Ascending aorta (tissue), 2 donors: ENCODE measurements around the gene SS18. TPM values are rescaled to one million over a fixed set of nuclear protein-coding genes. Genes with fewer than 3 reads are reported as not detected.
"Not testable (repeated sequence)": the region's sequence is repeated elsewhere in the genome, so short reads cannot be mapped to it uniquely, and the experiment has no call there.

Experiments
- DNase-seq, 2 donors: peaks; one replicate each; pipeline ENCODE4 v3.0.0-alpha.2; 2019; ENCODE audit warnings: low spot score in 2 of 2
- H3K27ac ChIP-seq, 2 donors: fragments of 200-600 bp; sonication (generic); one replicate each; pipeline ENCODE4 v1.5.1; 2016 to 2017; ENCODE audit warnings: mild to moderate bottlenecking in 1 of 2
- H3K27me3 ChIP-seq: fragments of 200-600 bp; sonication (generic); one replicate; pipeline ENCODE4 v1.5.1; 2017
- H3K36me3 ChIP-seq, 2 donors: fragments of 200-600 bp; sonication (generic); one replicate each; pipeline ENCODE4 v1.5.1; 2016
- H3K4me1 ChIP-seq, 2 donors: fragments of 200-600 bp; sonication (generic); one replicate each; pipeline ENCODE4 v1.5.1; 2016 to 2017; ENCODE audit warnings: mild to moderate bottlenecking in 1 of 2
- H3K4me3 ChIP-seq, 2 donors: fragments of 200-600 bp; sonication (generic); one replicate each; pipeline ENCODE4 v1.5.1; 2016 to 2017; ENCODE audit warnings: mild to moderate bottlenecking in 1 of 2
- H3K9me3 ChIP-seq, 2 donors: fragments of 200-600 bp; sonication (generic); one replicate each; pipeline ENCODE4 v1.5.1; 2016
- intact Hi-C: fragments of 100-400 bp; cut with DNase I; formaldehyde crosslinking; loops from one replicate; pipeline ENCODE4 v1.15.1; 2023
- total RNA-seq: library from RNA; depleted of rRNA; stranded (reverse); fragments of >200 nt; gene quantifications from one replicate; pipeline ENCODE4 v1.1.0, GENCODE V29; 2016
- TF ChIP-seq, protein P1 (sequence below), 3 experiments: fragments of 200-600 bp in 2 of 3; fragments of 450-650 bp in 1 of 3; sonication (generic) in 2 of 3; IDR thresholded peaks; one replicate each; pipeline ENCODE4 v1.5.1; 2016 to 2019; ENCODE audit warnings: antibody characterized with exemption in 3 of 3, mild to moderate bottlenecking in 1 of 3, moderate library complexity in 1 of 3

Gene SS18
- total RNA-seq: 31.0 TPM

DNA sequence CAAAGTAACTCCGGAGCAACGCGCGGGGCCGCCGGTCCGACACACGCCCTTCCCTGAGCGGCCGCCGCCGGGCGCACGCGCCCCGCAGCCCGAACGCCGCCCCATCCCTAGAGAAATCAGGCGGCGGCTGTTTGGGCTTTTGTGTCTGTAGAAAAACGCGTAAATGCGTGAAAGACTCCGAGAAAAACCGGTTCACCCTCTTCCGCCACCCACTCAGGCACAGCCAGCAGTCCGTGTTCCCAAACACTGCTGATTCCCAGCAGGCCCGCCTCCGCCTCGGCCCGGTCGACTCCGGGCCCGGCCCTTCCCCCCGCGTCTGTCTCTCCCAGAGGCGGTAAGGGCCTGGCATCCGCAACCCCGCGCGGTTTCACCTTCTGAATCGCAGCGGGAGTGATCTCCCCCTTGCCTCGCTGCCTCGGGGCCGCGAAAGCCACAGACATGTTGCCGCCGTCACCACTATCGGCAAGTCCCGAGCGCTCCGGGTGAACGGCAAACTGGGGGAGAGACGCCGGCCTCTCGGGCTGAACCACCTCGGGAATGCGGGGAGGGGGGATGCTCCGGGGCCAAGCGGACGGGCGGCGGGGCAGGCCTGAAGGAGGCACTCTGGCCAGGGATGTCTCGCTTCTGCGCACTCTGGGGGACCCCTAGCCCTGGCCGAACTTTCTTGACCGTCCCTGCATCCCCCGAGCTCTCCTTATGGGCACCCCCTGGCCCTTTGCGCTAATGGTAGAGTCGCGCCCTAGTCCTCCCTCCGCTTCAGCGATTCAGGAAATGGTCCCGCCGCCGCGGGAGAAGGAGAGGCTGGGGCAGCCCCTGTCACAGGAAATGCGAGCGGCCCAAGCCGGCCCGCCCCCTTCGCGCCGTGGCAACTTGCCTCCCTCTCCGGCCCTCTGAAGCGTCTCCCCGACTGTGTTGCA lies at the start of gene SS18:
SS18 (minus strand) TSS at position 484 of the 917 bp plus-strand sequence; CDS start at position 440, 44 bp downstream.
- TF ChIP-seq, protein P1, sequence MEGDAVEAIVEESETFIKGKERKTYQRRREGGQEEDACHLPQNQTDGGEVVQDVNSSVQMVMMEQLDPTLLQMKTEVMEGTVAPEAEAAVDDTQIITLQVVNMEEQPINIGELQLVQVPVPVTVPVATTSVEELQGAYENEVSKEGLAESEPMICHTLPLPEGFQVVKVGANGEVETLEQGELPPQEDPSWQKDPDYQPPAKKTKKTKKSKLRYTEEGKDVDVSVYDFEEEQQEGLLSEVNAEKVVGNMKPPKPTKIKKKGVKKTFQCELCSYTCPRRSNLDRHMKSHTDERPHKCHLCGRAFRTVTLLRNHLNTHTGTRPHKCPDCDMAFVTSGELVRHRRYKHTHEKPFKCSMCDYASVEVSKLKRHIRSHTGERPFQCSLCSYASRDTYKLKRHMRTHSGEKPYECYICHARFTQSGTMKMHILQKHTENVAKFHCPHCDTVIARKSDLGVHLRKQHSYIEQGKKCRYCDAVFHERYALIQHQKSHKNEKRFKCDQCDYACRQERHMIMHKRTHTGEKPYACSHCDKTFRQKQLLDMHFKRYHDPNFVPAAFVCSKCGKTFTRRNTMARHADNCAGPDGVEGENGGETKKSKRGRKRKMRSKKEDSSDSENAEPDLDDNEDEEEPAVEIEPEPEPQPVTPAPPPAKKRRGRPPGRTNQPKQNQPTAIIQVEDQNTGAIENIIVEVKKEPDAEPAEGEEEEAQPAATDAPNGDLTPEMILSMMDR (IDR thresholded peaks at IDR 0.05): peak in 1 of 3 experiments; percentile 4
- Histone ChIP-seq H3K36me3 (peaks cover 9 to 15% of the 10 kb centered on the region in 2 donors), H3K9me3 (no peaks in the 10 kb centered on the region), H3K4me1 (peaks cover 0 to 13% of the 10 kb centered on the region in 2 donors), H3K27me3 (no peaks in the 10 kb centered on the region), H3K27ac (peak within 1 kb of the TSS; percentile 97 to 99), H3K4me3 (peak within 1 kb of the TSS; percentile 79 to 94)
- intact Hi-C loops: loop anchor here (1.0 to 5.0 kb wide), 4 partner anchors 136 to 743 kb away; partner anchors contain the start of genes KCTD1 and TAF4B
- peak; percentile 67 to 97 for DNase-seq

DNA sequence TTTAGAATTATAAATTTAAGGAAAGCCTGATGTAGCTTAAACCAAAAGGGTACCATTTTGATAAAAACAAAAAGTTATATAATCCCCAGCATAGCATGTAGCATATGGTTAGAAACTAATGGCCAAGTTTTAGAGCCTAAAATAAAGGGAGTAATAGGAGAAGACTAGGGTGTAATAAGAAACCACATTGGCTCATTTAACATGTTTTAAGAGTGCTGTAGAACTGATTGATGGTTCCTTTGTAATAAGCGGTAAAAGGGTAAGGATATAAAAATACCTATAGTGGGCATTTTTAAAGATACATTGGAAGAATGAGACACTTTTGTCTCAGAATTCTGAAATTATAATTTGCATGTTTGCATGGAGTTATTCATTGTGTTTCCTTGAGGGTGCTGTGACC lies 45.1 kb upstream of the SS18 start:
- Histone ChIP-seq H3K9me3 (no peaks in the 10 kb centered on the region), H3K27ac (no peak overlapping the region), H3K4me1 (no peaks in the 10 kb centered on the region), H3K4me3 (no peak overlapping the region), H3K27me3 (no peaks in the 10 kb centered on the region), H3K36me3 (no peaks in the 10 kb centered on the region)
- DNase-seq: no peak
- TF ChIP-seq, protein P1 (IDR thresholded peaks at IDR 0.05): no peak
- intact Hi-C loops: no loop called here

GRCh38 chr18:26134107-26134506 lies 43.7 kb upstream of the SS18 start:
- Histone ChIP-seq H3K9me3 (no peaks in the 10 kb centered on the region), H3K4me3 (no peak overlapping the region)
- intact Hi-C loops: no loop called here

GRCh38 chr18:26133652-26134051 lies 43.2 kb upstream of the SS18 start, which contains the start of gene PSMA8:
PSMA8 (plus strand) TSS chr18:26133869; CDS start chr18:26133966, 97 bp downstream.
- TF ChIP-seq, protein P1 (IDR thresholded peaks at IDR 0.05): no peak
- Histone ChIP-seq H3K9me3 (no peaks in the 10 kb centered on the region), H3K27ac (no peak within 1 kb of the TSS), H3K36me3 (no peaks in the 10 kb centered on the region), H3K27me3 (no peaks in the 10 kb centered on the region), H3K4me3 (no peak within 1 kb of the TSS), H3K4me1 (no peaks in the 10 kb centered on the region)
- intact Hi-C loops: no loop called here
- DNase-seq: no peak

More at GRCh38 chr18:26134107-26134506, 43.7 kb upstream of the SS18 start:
- Histone ChIP-seq H3K27ac (no peak overlapping the region), H3K4me1 (no peaks in the 10 kb centered on the region), H3K36me3 (no peaks in the 10 kb centered on the region), H3K27me3 (no peaks in the 10 kb centered on the region)
- TF ChIP-seq, protein P1 (IDR thresholded peaks at IDR 0.05): no peak
- no peak for DNase-seq

DNA sequence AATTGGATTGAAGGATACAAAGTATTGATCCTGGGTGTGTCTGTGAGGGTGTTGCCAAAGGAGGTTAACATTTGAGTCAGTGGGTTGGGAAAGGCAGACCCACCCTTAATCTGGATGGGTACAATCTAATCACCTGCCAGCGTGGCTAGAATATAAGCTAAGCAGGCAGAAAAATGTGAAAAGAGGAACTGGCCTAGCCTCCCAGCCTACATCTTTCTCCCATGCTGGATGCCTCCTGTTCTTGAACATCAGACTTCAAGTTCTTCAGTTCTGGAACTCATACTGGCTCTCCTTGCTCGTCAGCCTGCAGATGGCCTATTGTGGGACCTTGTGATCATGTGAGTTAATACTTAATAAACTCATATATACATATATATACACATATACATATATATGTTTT lies 37.8 kb upstream of the SS18 start:
- intact Hi-C loops: not testable (repeated sequence)

DNA sequence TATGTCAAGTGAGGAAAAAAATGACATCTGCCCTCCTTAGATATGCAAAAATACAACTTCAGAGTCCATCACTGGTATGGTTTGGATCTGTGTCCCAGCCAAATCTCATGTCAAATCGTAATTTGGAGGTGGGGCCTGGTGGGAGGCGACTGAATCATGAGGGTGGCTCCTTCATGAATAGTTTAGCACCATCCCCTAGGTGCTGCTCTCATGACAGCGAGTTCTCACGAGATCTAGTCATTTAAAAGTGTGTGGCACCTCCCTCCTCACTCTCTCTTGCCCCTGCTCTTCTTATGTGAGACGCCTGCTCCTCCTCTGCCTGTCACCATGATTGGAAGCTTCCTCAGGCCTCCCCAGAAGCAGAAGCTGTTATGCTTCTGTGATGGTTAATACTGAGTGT lies 37.4 kb upstream of the SS18 start:
- intact Hi-C loops: no loop called here
- Histone ChIP-seq H3K4me1 (no peaks in the 10 kb centered on the region), H3K36me3 (no peaks in the 10 kb centered on the region), H3K9me3 (no peaks in the 10 kb centered on the region), H3K4me3 (no peak overlapping the region), H3K27me3 (no peaks in the 10 kb centered on the region), H3K27ac (no peak overlapping the region)
- DNase-seq: no peak
- TF ChIP-seq, protein P1 (IDR thresholded peaks at IDR 0.05): no peak

More for the DNA sequence above, 37.8 kb upstream of the SS18 start:
- H3K27me3 ChIP-seq, H3K36me3 ChIP-seq, H3K9me3 ChIP-seq, H3K27ac ChIP-seq, DNase-seq, H3K4me3 ChIP-seq, H3K4me1 ChIP-seq: not testable (repeated sequence)

GRCh38 chr18:26121994-26122393 lies 31.6 kb upstream of the SS18 start:
- H3K4me3 ChIP-seq, H3K27me3 ChIP-seq, H3K9me3 ChIP-seq, H3K36me3 ChIP-seq, intact Hi-C loops, H3K4me1 ChIP-seq, DNase-seq, H3K27ac ChIP-seq: not testable (repeated sequence)
